Tibial nerve (tissue), 3 donors: ENCODE results near the gene DUSP23.

Experiments used
- CTCF ChIP-seq, 5 experiments: fragments of 200-600 bp in 3 of 5; fragments of 450-650 bp in 2 of 5; sonication (generic) in 3 of 5; IDR thresholded peaks; one replicate each; pipeline ENCODE4 v1.5.1; 2016 to 2019; ENCODE audit warnings: antibody characterized with exemption in 5 of 5, mild to moderate bottlenecking in 3 of 5, moderate library complexity in 2 of 5
- POLR2A ChIP-seq, 2 donors: fragments of 450-650 bp; IDR thresholded peaks; one replicate each; pipeline ENCODE4 v1.6.1; 2017; ENCODE audit warnings: antibody characterized with exemption in 2 of 2, mild to moderate bottlenecking in 2 of 2, moderate library complexity in 2 of 2

- TF ChIP-seq CTCF (IDR thresholded peaks at IDR 0.05), result no peak
- no peak for TF ChIP-seq POLR2A (IDR thresholded peaks at IDR 0.05)
These were observed 18.8 kb downstream of the DUSP23 start for GRCh38 chr1:159799446-159799985.
